ENCODE data around the gene EHBP1L1. TPM values are rescaled to one million over a fixed set of nuclear protein-coding genes. Genes with fewer than 3 reads are reported as not detected.
A peak's percentile ranks its signal among the peaks of the same experiment; 100 is the strongest.

The EHBP1L1 gene
- total RNA-seq, 1 donor = 58.6 TPM

GRCh38 chr11:65606876-65607613, 31.2 kb downstream of the EHBP1L1 start:
- H3K4me1 ChIP-seq (ENCODE audit: insufficient read depth, low read length) = peaks cover 19% of the 10 kb centered on the region
- H3K9me3 ChIP-seq (ENCODE audit: low read depth, low read length) = no peaks in the 10 kb centered on the region
- no peak overlapping the region for H2AFZ ChIP-seq (ENCODE audit: low read length)
- no peak overlapping the region for H3K27ac ChIP-seq (ENCODE audit: low read depth, low read length)
- no peak for TF ChIP-seq CTCF (IDR thresholded peaks at IDR 0.05; ENCODE audit: extremely low read depth, low read depth, low read length)
- H4K20me1 ChIP-seq (ENCODE audit: insufficient read depth, low read length) = peaks cover 42% of the 10 kb centered on the region
- H3K27me3 ChIP-seq (ENCODE audit: insufficient read depth, low read length) = no peaks in the 10 kb centered on the region
- peaks cover 42% of the 10 kb centered on the region for H3K36me3 ChIP-seq (ENCODE audit: insufficient read depth, low read length)
- peak overlapping the region; percentile 52 for H3K4me3 ChIP-seq (ENCODE audit: insufficient read depth, low read length)
- peak overlapping the region; percentile 79 for H3K4me2 ChIP-seq (ENCODE audit: insufficient read depth, low read length)
- peaks cover 36% of the 10 kb centered on the region for H3K79me2 ChIP-seq (ENCODE audit: insufficient read depth, low read length)
- DNase-seq (ENCODE audit: insufficient read length, low spot score, missing footprints) = peak; percentile 100

- Histone ChIP-seq H3K4me2 (ENCODE audit: insufficient read depth, low read length) (peak overlapping the region; percentile 79), H4K20me1 (ENCODE audit: insufficient read depth, low read length) (peaks cover 50% of the 10 kb centered on the region), H3K79me2 (ENCODE audit: insufficient read depth, low read length) (peaks cover 44% of the 10 kb centered on the region), H2AFZ (ENCODE audit: low read length) (no peak overlapping the region), H3K36me3 (ENCODE audit: insufficient read depth, low read length) (peaks cover 39% of the 10 kb centered on the region), H3K4me3 (ENCODE audit: insufficient read depth, low read length) (peak overlapping the region; percentile 52), H3K4me1 (ENCODE audit: insufficient read depth, low read length) (peaks cover 27% of the 10 kb centered on the region), H3K9me3 (ENCODE audit: low read depth, low read length) (no peaks in the 10 kb centered on the region), H3K27ac (ENCODE audit: low read depth, low read length) (no peak overlapping the region), H3K27me3 (ENCODE audit: insufficient read depth, low read length) (no peaks in the 10 kb centered on the region)
- TF ChIP-seq CTCF (IDR thresholded peaks at IDR 0.05; ENCODE audit: extremely low read depth, low read depth, low read length) = no peak
- no peak for DNase-seq (ENCODE audit: insufficient read length, low spot score, missing footprints)
Observed at GRCh38 chr11:65607614-65608426, 32.0 kb downstream of the EHBP1L1 start.

- Histone ChIP-seq H3K27ac (ENCODE audit: low read depth, low read length) (no peak overlapping the region), H3K79me2 (ENCODE audit: insufficient read depth, low read length) (peaks cover 57% of the 10 kb centered on the region), H3K4me1 (ENCODE audit: insufficient read depth, low read length) (peaks cover 33% of the 10 kb centered on the region), H3K4me2 (ENCODE audit: insufficient read depth, low read length) (no peak overlapping the region), H2AFZ (ENCODE audit: low read length) (no peak overlapping the region), H4K20me1 (ENCODE audit: insufficient read depth, low read length) (peaks cover 52% of the 10 kb centered on the region), H3K4me3 (ENCODE audit: insufficient read depth, low read length) (no peak overlapping the region), H3K36me3 (ENCODE audit: insufficient read depth, low read length) (peaks cover 25% of the 10 kb centered on the region), H3K27me3 (ENCODE audit: insufficient read depth, low read length) (no peaks in the 10 kb centered on the region), H3K9me3 (ENCODE audit: low read depth, low read length) (no peaks in the 10 kb centered on the region)
- no peak for TF ChIP-seq CTCF (IDR thresholded peaks at IDR 0.05; ENCODE audit: extremely low read depth, low read depth, low read length)
- no peak for DNase-seq (ENCODE audit: insufficient read length, low spot score, missing footprints)
Observed at GRCh38 chr11:65609229-65609628, 33.4 kb downstream of the EHBP1L1 start.

- Histone ChIP-seq H3K27ac (ENCODE audit: low read depth, low read length) (no peak overlapping the region), H3K27me3 (ENCODE audit: insufficient read depth, low read length) (no peaks in the 10 kb centered on the region), H3K79me2 (ENCODE audit: insufficient read depth, low read length) (peaks cover 62% of the 10 kb centered on the region), H3K36me3 (ENCODE audit: insufficient read depth, low read length) (peaks cover 24% of the 10 kb centered on the region), H2AFZ (ENCODE audit: low read length) (no peak overlapping the region), H3K4me1 (ENCODE audit: insufficient read depth, low read length) (peaks cover 33% of the 10 kb centered on the region), H3K9me3 (ENCODE audit: low read depth, low read length) (no peaks in the 10 kb centered on the region), H4K20me1 (ENCODE audit: insufficient read depth, low read length) (peaks cover 52% of the 10 kb centered on the region), H3K4me2 (ENCODE audit: insufficient read depth, low read length) (no peak overlapping the region), H3K4me3 (ENCODE audit: insufficient read depth, low read length) (no peak overlapping the region)
- no peak for DNase-seq (ENCODE audit: insufficient read length, low spot score, missing footprints)
- no peak for TF ChIP-seq CTCF (IDR thresholded peaks at IDR 0.05; ENCODE audit: extremely low read depth, low read depth, low read length)
Observed at GRCh38 chr11:65609665-65610064, 33.8 kb downstream of the EHBP1L1 start.

Data from osteoblast (primary cell).